Ishikawa (cell line): ENCODE data around the gene ABCB9.

Source experiments
- CEBPB ChIP-seq: IDR thresholded peaks from 2 replicates; pipeline ENCODE4 v1.6.1; 2012
- CREB1 ChIP-seq: IDR thresholded peaks from 2 replicates; pipeline ENCODE4 v1.6.1; 2012; ENCODE audit warnings: low read depth
- EGR1 ChIP-seq: IDR thresholded peaks from 2 replicates; pipeline ENCODE4 v1.6.1; 2012
- EP300 ChIP-seq: IDR thresholded peaks from 2 replicates; pipeline ENCODE4 v1.6.1; 2012; ENCODE audit warnings: borderline replicate concordance
- FOXM1 ChIP-seq: IDR thresholded peaks from 2 replicates; pipeline ENCODE4 v1.6.1; 2012; ENCODE audit warnings: low read depth, borderline replicate concordance
- NFIC ChIP-seq: IDR thresholded peaks from 2 replicates; pipeline ENCODE4 v1.6.1; 2012
- RAD21 ChIP-seq: IDR thresholded peaks from 2 replicates; pipeline ENCODE4 v1.6.1; 2012; ENCODE audit warnings: low read depth
- TAF1 ChIP-seq: IDR thresholded peaks from 2 replicates; pipeline ENCODE4 v1.6.1; 2012; ENCODE audit warnings: low read depth, mild to moderate bottlenecking
- TCF12 ChIP-seq: IDR thresholded peaks from 2 replicates; pipeline ENCODE4 v1.6.1; 2012; ENCODE audit warnings: low read depth
- TEAD4 ChIP-seq: IDR thresholded peaks from 2 replicates; pipeline ENCODE4 v1.6.1; 2012
- YY1 ChIP-seq: IDR thresholded peaks from 2 replicates; pipeline ENCODE4 v1.6.1; 2012; ENCODE audit warnings: low read depth
- ZBTB7A ChIP-seq: IDR thresholded peaks from 2 replicates; pipeline ENCODE4 v1.6.1; 2012; ENCODE audit warnings: low read depth
- TF ChIP-seq, protein P1 (sequence below): IDR thresholded peaks from 2 replicates; pipeline ENCODE4 v1.6.1; 2012; ENCODE audit warnings: low read depth, mild to moderate bottlenecking
- TF ChIP-seq, protein P2 (sequence below): IDR thresholded peaks from 2 replicates; pipeline ENCODE4 v1.6.1; 2012
- TF ChIP-seq, protein P3 (sequence below): IDR thresholded peaks from 2 replicates; pipeline ENCODE4 v1.6.1; 2012

ABCB9 gene

DNA sequence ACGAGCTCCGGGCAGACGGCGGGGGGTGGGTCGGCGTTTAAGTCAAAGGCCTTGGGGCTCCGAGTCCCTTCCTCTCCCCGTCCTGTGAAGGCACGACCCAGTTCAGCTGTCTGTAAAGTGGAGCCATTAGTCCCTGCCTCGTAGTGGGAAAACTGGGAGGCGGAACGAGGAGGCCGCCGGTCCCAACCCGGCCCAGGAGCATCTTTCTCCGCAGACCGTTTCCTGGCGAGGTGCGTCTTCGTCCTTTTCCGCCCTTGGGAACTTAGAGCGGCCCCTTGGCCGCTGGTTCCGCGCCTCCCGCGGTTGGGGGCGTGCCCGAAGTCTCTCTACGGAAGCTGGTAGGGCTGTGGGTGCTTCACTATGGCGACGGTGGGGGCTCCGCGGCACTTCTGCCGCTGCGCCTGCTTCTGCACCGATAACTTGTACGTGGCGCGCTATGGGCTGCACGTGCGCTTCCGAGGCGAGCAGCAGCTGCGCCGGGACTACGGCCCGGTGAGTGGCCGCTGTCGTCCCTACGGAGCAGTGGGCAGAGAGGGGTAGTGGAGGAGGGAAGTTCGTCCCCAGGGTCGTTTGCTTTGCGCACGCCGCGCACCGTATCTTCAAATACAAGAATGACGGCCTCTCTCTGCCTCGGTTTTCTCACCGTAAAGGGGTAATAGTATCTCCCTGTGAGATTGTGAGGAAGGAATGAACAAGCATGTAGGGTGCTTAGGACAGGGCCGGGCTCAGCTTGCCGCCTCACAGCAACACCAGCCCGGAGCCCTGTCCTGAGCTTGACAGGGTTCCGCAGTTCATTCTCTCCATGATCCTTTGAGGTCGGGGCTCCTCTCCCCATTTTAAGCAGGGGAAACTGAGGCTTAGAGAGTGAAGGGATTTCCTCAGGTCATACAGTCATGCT, 8.9 kb upstream of the ABCB9 start, which contains the start of gene OGFOD2:
TSS of gene OGFOD2 (plus strand) at position 353 of the 898 bp plus-strand sequence. CDS start at position 361, 8 bp downstream.
- no peak for TF ChIP-seq CREB1
- TF ChIP-seq, protein P1, sequence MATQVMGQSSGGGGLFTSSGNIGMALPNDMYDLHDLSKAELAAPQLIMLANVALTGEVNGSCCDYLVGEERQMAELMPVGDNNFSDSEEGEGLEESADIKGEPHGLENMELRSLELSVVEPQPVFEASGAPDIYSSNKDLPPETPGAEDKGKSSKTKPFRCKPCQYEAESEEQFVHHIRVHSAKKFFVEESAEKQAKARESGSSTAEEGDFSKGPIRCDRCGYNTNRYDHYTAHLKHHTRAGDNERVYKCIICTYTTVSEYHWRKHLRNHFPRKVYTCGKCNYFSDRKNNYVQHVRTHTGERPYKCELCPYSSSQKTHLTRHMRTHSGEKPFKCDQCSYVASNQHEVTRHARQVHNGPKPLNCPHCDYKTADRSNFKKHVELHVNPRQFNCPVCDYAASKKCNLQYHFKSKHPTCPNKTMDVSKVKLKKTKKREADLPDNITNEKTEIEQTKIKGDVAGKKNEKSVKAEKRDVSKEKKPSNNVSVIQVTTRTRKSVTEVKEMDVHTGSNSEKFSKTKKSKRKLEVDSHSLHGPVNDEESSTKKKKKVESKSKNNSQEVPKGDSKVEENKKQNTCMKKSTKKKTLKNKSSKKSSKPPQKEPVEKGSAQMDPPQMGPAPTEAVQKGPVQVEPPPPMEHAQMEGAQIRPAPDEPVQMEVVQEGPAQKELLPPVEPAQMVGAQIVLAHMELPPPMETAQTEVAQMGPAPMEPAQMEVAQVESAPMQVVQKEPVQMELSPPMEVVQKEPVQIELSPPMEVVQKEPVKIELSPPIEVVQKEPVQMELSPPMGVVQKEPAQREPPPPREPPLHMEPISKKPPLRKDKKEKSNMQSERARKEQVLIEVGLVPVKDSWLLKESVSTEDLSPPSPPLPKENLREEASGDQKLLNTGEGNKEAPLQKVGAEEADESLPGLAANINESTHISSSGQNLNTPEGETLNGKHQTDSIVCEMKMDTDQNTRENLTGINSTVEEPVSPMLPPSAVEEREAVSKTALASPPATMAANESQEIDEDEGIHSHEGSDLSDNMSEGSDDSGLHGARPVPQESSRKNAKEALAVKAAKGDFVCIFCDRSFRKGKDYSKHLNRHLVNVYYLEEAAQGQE: no peak
- peak; percentile 56 for TF ChIP-seq NFIC
- no peak for TF ChIP-seq ZBTB7A
- TF ChIP-seq, protein P2, sequence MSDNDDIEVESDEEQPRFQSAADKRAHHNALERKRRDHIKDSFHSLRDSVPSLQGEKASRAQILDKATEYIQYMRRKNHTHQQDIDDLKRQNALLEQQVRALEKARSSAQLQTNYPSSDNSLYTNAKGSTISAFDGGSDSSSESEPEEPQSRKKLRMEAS: peak; percentile 89
- TF ChIP-seq YY1: peak; percentile 87
- TF ChIP-seq TAF1: peak; percentile 88
- TF ChIP-seq EGR1: no peak
- no peak for TF ChIP-seq FOXM1
- TF ChIP-seq CEBPB: no peak; the same call in 1 of the 2 replicates
- TF ChIP-seq EP300: no peak
- no peak for TF ChIP-seq RAD21
- TF ChIP-seq, protein P3, sequence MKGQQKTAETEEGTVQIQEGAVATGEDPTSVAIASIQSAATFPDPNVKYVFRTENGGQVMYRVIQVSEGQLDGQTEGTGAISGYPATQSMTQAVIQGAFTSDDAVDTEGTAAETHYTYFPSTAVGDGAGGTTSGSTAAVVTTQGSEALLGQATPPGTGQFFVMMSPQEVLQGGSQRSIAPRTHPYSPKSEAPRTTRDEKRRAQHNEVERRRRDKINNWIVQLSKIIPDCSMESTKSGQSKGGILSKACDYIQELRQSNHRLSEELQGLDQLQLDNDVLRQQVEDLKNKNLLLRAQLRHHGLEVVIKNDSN: peak; percentile 31; the same call in 1 of the 2 replicates

DNA sequence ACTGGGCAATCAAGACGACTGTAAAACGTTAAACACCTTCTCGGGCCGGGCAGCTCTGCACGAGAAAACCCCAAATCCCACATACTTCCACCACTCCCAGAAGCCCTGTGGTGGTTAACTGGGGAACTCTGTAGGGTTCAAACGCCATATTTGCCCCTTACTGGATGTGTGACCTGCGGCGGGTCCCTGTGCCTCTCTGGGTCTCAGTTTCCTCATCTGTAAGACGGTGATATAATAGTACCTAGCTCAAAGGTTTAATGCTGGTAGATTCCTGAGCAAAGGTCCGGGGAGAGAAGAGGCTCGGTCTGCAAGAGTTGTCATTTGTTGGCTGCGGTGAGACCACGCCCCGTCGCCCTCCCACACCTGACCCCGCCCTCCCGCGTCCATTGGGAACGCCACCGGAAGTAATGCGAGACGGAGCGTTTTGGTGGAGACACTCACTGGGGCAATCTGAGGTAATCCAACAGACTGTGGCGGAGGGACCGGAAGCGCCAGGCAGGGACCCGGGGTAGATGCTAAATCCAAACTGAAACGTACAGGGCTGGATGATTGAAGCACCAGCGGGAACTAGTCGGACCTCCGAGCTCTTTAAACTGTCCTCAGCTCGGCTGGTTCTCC, 8.1 kb upstream of the ABCB9 start:
- peak; percentile 85 for TF ChIP-seq YY1
- TF ChIP-seq TCF12: no peak
- peak; percentile 49; the same call in 1 of the 2 replicates for TF ChIP-seq CREB1
- peak; percentile 10; the same call in 1 of the 2 replicates for TF ChIP-seq EP300
- TF ChIP-seq TEAD4: peak; percentile 40; the same call in 1 of the 2 replicates
- TF ChIP-seq, protein P2: peak; percentile 74
- peak; percentile 64; the same call in 1 of the 2 replicates for TF ChIP-seq CEBPB
- TF ChIP-seq RAD21: no peak
- no peak for TF ChIP-seq FOXM1
- TF ChIP-seq EGR1: peak; percentile 19; the same call in 1 of the 2 replicates
- no peak for TF ChIP-seq ZBTB7A
- TF ChIP-seq, protein P3: peak; percentile 62; the same call in 1 of the 2 replicates
- TF ChIP-seq NFIC: no peak
- peak; percentile 46 for TF ChIP-seq TAF1
- TF ChIP-seq, protein P1: no peak

DNA sequence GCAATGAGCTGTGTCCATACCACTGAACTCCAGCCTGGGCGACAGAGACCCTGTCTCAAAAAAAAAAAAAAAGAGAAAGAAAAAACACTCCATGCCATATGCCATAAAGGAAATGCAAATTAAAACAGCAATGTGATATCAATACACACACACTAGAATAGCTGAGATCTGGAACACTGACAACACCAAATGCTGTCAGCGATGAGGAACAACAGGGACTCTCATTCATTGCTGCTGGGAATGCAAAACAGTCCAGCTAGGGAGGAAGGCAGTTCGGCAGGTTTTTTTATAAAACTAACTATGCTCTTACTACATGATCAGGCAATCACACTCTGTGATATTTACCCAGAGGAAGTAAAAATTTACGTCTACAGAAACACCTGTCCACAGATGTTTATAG, 3.4 kb upstream of the ABCB9 start:
- TF ChIP-seq, protein P2: no peak

DNA sequence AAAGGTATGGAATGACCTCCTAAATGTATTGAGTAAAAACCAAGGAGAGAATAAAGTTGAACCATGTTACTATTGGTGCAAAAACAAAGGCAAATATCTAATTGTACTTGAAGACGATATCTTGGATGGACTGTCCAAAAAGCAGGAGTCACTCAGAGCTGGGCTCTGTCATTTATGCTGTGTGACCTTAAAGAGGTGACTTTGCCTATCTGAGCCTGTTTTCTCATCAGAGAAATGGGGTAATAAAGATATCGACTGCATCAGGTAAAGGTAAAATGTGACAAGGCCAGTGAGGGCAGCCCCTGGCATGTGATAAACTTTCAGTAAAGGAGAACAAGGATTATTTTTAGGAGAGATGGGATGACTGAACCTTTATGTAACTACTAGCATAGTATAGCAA, 1.8 kb upstream of the ABCB9 start:
- no peak for TF ChIP-seq RAD21
- no peak for TF ChIP-seq EGR1
- TF ChIP-seq NFIC: no peak
- TF ChIP-seq FOXM1: no peak
- no peak for TF ChIP-seq TAF1
- no peak for TF ChIP-seq TCF12
- no peak for TF ChIP-seq CEBPB
- no peak for TF ChIP-seq YY1
- TF ChIP-seq, protein P1: no peak
